COLO829 (cell line): Measurements from ENCODE around the gene CHCHD6.

Experiments used
- DNase-seq: peaks from one replicate; pipeline ENCODE4 v3.0.0; 2012; ENCODE audit warnings: low spot score

The CHCHD6 gene

GRCh38 chr3:126896067-126896441, 192.0 kb downstream of the CHCHD6 start:
- DNase-seq, result no peak

- DNase-seq, result no peak
These were observed 192.9 kb downstream of the CHCHD6 start for GRCh38 chr3:126896968-126897367.

GRCh38 chr3:126897943-126898342, 193.9 kb downstream of the CHCHD6 start:
- no peak for DNase-seq

- DNase-seq, result no peak
These were observed 197.0 kb downstream of the CHCHD6 start for GRCh38 chr3:126900859-126901540.

GRCh38 chr3:126901631-126902030, 197.6 kb downstream of the CHCHD6 start:
- DNase-seq, result no peak

- no peak for DNase-seq
These were observed 199.5 kb downstream of the CHCHD6 start for GRCh38 chr3:126903521-126903920.

GRCh38 chr3:126907557-126907956, 203.5 kb downstream of the CHCHD6 start:
- no peak for DNase-seq

GRCh38 chr3:126908752-126909275, 204.8 kb downstream of the CHCHD6 start:
- no peak for DNase-seq

GRCh38 chr3:126910231-126910630, 206.2 kb downstream of the CHCHD6 start:
- DNase-seq, result no peak

- peak; percentile 76 for DNase-seq
These were observed 207.4 kb downstream of the CHCHD6 start for GRCh38 chr3:126911162-126912026.

- no peak for DNase-seq
These were observed 208.0 kb downstream of the CHCHD6 start for GRCh38 chr3:126912027-126912422.

- DNase-seq, result no peak
These were observed 208.6 kb downstream of the CHCHD6 start for GRCh38 chr3:126912491-126913195.

GRCh38 chr3:126913524-126913923, 209.5 kb downstream of the CHCHD6 start:
- no peak for DNase-seq

GRCh38 chr3:126914226-126914625, 210.2 kb downstream of the CHCHD6 start:
- DNase-seq, result no peak

GRCh38 chr3:126915015-126915414, 211.0 kb downstream of the CHCHD6 start:
- no peak for DNase-seq

GRCh38 chr3:126916546-126916945, 212.5 kb downstream of the CHCHD6 start:
- DNase-seq, result no peak

GRCh38 chr3:126917232-126917804, 213.3 kb downstream of the CHCHD6 start:
- no peak for DNase-seq

GRCh38 chr3:126918355-126918821, 214.3 kb downstream of the CHCHD6 start:
- no peak for DNase-seq

GRCh38 chr3:126921085-126921824, 217.2 kb downstream of the CHCHD6 start:
- DNase-seq, result no peak

GRCh38 chr3:126922466-126922865, 218.4 kb downstream of the CHCHD6 start:
- DNase-seq, result no peak

- no peak for DNase-seq
These were observed 219.4 kb downstream of the CHCHD6 start for GRCh38 chr3:126923423-126923822.
